KMS-11 (cell line): ENCODE measurements around the gene SPAM1.

Experiments used
- H2AFZ ChIP-seq: fragments of 200-600 bp; sonication (generic); 2 replicates; pipeline ENCODE4 v1.6.1; 2016; ENCODE audit warnings: antibody characterized with exemption, mixed run types, low read depth
- H3K27ac ChIP-seq: fragments of 200-600 bp; sonication (generic); 2 replicates; pipeline ENCODE4 v1.6.1; 2016; ENCODE audit warnings: mild to moderate bottlenecking, mixed run types
- H3K27me3 ChIP-seq: fragments of 200-600 bp; sonication (generic); 2 replicates; pipeline ENCODE4 v1.6.1; 2017; ENCODE audit warnings: mild to moderate bottlenecking, low read depth, mixed run types, moderate library complexity; ENCODE audit not compliant: insufficient read depth
- H3K36me3 ChIP-seq: fragments of 200-600 bp; sonication (generic); 2 replicates; pipeline ENCODE4 v1.6.1; 2017; ENCODE audit warnings: mild to moderate bottlenecking, mixed run types; ENCODE audit not compliant: insufficient read depth
- H3K4me1 ChIP-seq: fragments of 200-600 bp; sonication (generic); 2 replicates; pipeline ENCODE4 v1.6.1; 2016; ENCODE audit warnings: mild to moderate bottlenecking, low read depth, mixed run types; ENCODE audit not compliant: poor library complexity, severe bottlenecking
- H3K4me2 ChIP-seq: fragments of 200-600 bp; sonication (generic); 2 replicates; pipeline ENCODE4 v1.7.0; 2016; ENCODE audit warnings: mild to moderate bottlenecking, mixed run types
- H3K4me3 ChIP-seq: fragments of 200-600 bp; sonication (generic); IDR thresholded peaks from 2 replicates; pipeline ENCODE4 v1.6.1; 2017; ENCODE audit warnings: low read depth, low read length, mixed read lengths; ENCODE audit not compliant: insufficient read depth
- H3K79me2 ChIP-seq: fragments of 200-600 bp; sonication (generic); 2 replicates; pipeline ENCODE4 v1.6.1; 2016; ENCODE audit warnings: low read depth, mixed run types; ENCODE audit not compliant: insufficient read depth
- H3K9ac ChIP-seq: fragments of 200-600 bp; sonication (generic); 2 replicates; pipeline ENCODE4 v1.6.1; 2016; ENCODE audit warnings: mild to moderate bottlenecking, mixed run types
- H4K20me1 ChIP-seq: fragments of 200-600 bp; sonication (generic); 2 replicates; pipeline ENCODE4 v1.6.1; 2016; ENCODE audit warnings: mild to moderate bottlenecking, mixed run types; ENCODE audit not compliant: insufficient read depth
- TF ChIP-seq, protein P1 (sequence below): fragments of 200-600 bp; sonication (generic); conservative IDR thresholded peaks from 2 replicates; pipeline ENCODE4 v1.6.1; 2017; ENCODE audit warnings: low read depth, mild to moderate bottlenecking, antibody characterized with exemption, low read length, moderate library complexity, mixed read lengths

The SPAM1 gene

DNA sequence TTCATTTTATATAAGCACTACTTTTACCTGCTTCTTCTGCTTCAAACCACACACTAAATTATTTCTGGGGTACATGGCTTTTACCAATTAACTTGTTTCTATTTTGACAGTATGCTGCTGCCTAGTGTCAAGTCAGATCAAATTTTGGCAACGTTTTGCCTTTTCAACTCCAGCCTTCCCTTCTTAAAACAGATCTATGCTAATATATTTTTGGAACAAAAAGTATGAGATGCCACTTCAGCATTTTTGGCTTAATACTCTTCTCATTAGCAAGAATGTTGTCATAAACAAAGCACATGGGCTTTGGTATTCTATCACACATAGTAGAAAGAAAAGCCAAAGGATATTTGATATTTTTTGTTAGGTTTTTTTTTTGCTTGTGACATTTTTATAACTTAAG is 47.8 kb downstream of the SPAM1 start:
- H2AFZ ChIP-seq = no peak overlapping the region
- H3K4me2 ChIP-seq = peak overlapping the region; percentile 72; the same call in 1 of the 2 replicates
- no peaks in the 10 kb centered on the region for H3K27me3 ChIP-seq
- H3K27ac ChIP-seq = no peak overlapping the region
- no peaks in the 10 kb centered on the region for H4K20me1 ChIP-seq
- H3K4me3 ChIP-seq = no peak overlapping the region
- no peaks in the 10 kb centered on the region for H3K36me3 ChIP-seq
- TF ChIP-seq, protein P1, sequence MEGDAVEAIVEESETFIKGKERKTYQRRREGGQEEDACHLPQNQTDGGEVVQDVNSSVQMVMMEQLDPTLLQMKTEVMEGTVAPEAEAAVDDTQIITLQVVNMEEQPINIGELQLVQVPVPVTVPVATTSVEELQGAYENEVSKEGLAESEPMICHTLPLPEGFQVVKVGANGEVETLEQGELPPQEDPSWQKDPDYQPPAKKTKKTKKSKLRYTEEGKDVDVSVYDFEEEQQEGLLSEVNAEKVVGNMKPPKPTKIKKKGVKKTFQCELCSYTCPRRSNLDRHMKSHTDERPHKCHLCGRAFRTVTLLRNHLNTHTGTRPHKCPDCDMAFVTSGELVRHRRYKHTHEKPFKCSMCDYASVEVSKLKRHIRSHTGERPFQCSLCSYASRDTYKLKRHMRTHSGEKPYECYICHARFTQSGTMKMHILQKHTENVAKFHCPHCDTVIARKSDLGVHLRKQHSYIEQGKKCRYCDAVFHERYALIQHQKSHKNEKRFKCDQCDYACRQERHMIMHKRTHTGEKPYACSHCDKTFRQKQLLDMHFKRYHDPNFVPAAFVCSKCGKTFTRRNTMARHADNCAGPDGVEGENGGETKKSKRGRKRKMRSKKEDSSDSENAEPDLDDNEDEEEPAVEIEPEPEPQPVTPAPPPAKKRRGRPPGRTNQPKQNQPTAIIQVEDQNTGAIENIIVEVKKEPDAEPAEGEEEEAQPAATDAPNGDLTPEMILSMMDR = no peak
- no peak overlapping the region for H3K9ac ChIP-seq
- H3K4me1 ChIP-seq = peaks cover 55% of the 10 kb centered on the region
- H3K79me2 ChIP-seq = no peaks in the 10 kb centered on the region

DNA sequence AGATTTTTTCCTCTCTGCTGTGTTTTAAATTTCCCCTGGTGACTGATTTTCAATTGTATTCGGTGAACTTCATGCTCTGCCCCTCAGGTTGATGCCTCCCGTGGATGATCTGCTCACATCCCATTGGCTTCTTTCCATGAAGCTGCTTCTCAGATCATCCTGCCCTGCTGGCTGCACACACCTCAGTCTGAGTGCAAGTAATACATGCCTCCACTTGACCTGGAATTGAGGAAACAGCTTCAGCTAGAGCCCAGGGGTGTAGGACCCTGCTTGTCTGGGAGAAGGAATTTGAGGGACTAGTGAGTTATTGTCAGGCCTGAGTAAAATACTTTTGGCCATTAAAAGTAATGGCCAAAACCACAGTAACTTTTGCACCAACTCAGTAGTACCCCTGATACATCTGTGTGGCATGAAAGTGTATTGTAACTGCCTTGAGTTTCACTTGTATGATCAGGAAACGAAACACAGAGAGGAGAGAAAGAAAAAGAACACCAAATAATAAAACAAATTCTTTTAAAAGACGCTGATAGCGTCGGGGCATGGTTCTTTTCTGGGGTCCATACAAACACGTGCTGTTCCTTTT is 49.4 kb downstream of the SPAM1 start:
- no peaks in the 10 kb centered on the region for H4K20me1 ChIP-seq
- H3K4me1 ChIP-seq = peaks cover 55% of the 10 kb centered on the region
- no peaks in the 10 kb centered on the region for H3K27me3 ChIP-seq
- no peaks in the 10 kb centered on the region for H3K79me2 ChIP-seq
- peak overlapping the region; percentile 29; the same call in 1 of the 2 replicates for H3K9ac ChIP-seq
- no peaks in the 10 kb centered on the region for H3K36me3 ChIP-seq
- H3K27ac ChIP-seq = peak overlapping the region; percentile 68
- peak overlapping the region; percentile 84 for H3K4me2 ChIP-seq
- TF ChIP-seq, protein P1 = no peak
- no peak overlapping the region for H3K4me3 ChIP-seq
- peak overlapping the region; percentile 81 for H2AFZ ChIP-seq

DNA sequence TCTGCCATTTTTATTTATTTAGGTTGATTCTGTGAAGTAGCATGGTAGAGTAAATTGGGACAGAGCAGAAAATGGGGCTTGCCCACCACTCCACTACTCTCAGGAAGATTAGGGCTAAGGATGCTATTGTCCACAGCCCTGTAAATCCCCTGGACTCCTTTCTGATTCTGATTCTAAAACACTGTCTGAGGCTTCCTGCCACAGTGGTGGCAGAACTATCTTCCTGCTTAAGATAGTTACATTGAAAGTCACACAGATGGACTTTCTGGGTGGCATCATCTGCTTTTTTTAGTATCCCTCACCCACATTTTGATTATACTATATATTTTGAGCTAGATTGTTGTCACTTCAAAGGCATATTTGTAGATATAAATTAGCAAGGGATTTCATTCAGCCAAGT is 50.0 kb downstream of the SPAM1 start:
- Histone ChIP-seq H3K79me2 (no peaks in the 10 kb centered on the region), H2AFZ (peak overlapping the region; percentile 81), H3K9ac (peak overlapping the region; percentile 29; the same call in 1 of the 2 replicates), H3K36me3 (no peaks in the 10 kb centered on the region), H3K4me2 (peak overlapping the region; percentile 84), H3K27me3 (no peaks in the 10 kb centered on the region), H3K4me3 (no peak overlapping the region), H3K4me1 (peaks cover 55% of the 10 kb centered on the region), H4K20me1 (no peaks in the 10 kb centered on the region), H3K27ac (peak overlapping the region; percentile 68)
- TF ChIP-seq, protein P1 = no peak

DNA sequence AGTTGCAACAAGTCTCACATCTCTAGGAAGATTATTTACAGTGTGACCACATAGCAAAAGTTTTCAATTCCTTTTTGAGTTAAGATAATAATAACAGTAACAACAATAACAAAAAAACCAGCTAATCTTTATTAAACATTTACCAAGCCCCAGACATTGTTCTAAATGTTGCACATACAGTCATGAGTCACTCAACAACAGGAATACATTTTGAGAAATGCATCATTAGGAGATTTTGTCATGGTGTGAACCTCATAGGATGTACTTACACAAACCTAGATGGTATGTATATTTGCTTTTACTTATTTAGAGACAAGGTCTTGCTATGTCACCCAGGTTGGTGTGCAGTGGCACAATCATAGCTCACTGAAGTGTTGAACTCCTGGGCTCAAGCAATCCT is 52.0 kb downstream of the SPAM1 start:
- no peaks in the 10 kb centered on the region for H3K36me3 ChIP-seq
- H4K20me1 ChIP-seq = no peaks in the 10 kb centered on the region
- no peak overlapping the region for H3K27ac ChIP-seq
- H2AFZ ChIP-seq = no peak overlapping the region
- no peak overlapping the region for H3K4me3 ChIP-seq
- H3K4me2 ChIP-seq = no peak overlapping the region
- TF ChIP-seq, protein P1 = no peak
- no peak overlapping the region for H3K9ac ChIP-seq
- H3K4me1 ChIP-seq = peaks cover 41% of the 10 kb centered on the region
- H3K79me2 ChIP-seq = no peaks in the 10 kb centered on the region
- no peaks in the 10 kb centered on the region for H3K27me3 ChIP-seq
